Inflammatory macrophage (primary cell): Measurements from ENCODE around the gene GBX2.

Experiments used
- DNase-seq, 2 donors: peaks; one replicate each; pipeline ENCODE4 v3.0.0-alpha.2; 2020 to 2022
- total RNA-seq, 18 experiments: gene quantifications; one replicate each; lab custom pipeline; 2026; ENCODE audit warnings: mixed read lengths in 6 of 18, inconsistent platforms in 2 of 18; lab: John Stamatoyannopoulos, UW

GBX2 gene
- total RNA-seq = 0 to 0.07 (median 0) reads per million in 18 experiments

DNA sequence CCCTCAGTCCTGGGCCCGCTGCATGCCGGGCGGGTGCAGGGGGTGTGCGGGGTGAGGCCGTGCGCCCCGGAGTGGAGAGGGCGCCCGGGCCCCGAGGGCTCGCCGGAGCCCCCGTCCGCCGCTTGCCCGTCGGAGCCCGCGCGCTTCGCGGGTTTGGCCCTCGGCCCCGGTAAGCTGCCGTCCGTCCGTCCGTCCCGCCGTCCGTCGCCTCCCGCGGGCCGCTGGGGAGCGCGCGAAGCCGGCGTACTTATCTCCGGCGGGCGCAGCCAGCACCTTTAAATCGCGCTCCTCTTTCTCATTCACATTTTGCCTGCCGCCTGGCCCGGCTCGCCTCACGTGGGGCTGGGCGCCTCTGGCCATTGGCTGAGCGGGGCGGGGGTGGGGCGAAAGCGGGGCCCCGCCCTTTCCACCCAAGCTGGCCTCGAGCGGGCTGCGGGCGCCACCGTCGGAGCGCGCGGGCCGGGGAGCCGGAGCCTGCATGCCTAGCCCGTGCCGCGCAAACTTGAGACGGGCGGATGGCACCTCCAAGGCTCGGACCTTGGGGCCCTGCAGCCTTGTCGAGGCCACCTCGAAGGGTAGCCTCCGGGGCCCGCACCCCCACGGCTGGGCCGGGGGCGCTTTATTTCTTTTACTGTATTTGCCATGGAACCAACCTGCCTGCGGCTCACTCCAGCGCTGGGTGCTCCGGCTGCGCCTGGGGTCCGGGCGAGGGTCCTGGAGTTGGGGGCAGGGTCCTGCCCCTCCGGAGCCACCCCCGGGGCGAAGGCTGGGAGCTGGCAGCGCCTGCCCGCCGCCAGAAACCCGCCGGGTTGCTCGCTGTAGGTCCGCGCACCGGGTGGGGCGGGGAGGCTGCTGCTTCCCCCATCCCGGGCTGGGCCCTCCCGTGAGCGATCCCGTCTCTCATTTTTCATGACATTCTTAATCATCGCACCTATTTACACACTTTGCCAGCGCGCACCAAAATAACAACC is at the start of gene GBX2:
Gene GBX2, minus strand, starts transcription at position 277 of the 971 bp plus-strand sequence. CDS start 415 bp downstream, outside the sequence.
- no peak for DNase-seq

DNA sequence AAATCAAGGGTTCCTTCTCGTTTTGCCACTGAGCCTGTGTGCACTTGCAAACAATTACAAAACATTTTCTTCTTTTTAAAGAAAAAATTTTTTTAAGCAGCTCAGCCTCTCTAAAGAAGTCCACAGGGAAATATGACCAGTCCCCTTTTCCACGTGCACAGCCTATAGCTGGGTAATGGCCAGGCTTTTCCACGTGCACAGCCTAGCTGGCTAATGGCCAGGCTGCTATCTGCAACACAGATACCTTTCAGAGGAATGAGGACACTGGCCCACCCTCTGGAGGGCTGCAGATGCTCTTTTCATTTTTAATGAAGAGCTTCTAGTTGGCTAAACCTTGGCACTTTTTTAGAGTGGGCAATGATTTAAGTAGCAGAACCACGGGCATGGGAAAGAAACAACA is 49.7 kb upstream of the GBX2 start:
- no peak for DNase-seq

DNA sequence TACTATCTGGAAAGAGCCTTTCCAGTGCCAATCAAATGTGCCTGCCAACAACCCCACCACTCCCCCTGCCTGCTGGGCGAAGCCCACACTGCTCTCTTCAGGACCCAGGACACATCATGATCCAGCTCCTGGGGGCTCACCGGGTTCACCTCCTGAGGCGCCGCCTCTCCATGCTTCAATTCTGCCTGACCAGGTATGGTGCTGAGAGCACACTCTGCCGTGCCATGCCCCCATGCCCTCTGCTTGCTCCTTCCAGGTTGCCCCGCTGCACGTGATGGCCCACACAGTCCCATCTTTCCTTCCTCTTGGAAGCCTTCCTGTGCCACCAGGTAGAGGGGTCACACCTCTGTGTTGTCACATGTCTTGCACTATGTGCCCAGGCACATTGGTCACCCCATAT is 48.5 kb upstream of the GBX2 start:
- no peak for DNase-seq

DNA sequence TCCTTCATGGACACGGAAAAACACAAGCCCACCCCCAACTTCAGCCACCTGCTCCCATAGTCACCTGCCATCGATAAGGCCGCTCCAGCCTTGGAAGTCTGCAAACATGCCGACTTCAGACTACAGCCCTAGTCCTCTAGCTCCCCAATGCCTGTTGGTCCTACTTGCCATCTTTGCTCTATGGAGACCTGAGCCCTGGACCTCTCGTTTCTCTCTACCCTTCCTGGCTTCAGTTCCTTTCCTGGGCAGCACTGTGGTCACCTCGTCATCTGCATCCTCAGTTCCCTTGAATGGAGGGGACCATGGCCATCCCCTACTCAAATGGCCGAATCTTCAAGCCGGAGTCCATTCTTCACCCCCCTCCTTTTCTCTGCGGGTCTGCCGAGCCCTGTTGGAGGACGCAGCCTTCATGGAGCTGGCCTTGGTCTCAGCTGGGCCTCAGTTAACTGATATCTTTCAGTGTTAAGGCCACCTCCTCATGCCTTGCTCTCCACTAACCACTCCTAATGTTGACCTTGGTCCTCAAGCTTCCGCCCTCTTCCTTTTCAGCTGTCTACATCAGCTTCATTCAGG is 47.7 kb upstream of the GBX2 start:
- no peak for DNase-seq

DNA sequence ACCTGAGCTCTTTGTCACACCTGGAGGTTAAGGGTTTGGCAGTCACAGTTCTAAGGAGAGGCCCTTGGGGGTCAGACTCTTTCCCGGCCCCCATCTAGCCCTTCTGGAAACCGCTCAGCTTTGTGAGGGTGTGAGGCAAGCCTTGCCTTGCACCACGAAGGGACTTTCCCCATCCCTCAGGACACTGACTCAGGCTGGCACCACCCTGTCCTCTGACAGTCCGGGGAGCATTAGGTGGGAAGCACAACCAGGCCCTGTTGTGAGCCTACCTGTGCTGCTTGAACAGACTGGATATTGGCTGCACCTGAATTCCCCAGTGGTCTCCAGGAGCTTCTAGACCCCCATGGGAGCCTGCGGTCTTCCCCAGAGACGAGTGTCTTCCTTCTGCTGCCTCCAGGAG is 47.0 kb upstream of the GBX2 start:
- no peak for DNase-seq

DNA sequence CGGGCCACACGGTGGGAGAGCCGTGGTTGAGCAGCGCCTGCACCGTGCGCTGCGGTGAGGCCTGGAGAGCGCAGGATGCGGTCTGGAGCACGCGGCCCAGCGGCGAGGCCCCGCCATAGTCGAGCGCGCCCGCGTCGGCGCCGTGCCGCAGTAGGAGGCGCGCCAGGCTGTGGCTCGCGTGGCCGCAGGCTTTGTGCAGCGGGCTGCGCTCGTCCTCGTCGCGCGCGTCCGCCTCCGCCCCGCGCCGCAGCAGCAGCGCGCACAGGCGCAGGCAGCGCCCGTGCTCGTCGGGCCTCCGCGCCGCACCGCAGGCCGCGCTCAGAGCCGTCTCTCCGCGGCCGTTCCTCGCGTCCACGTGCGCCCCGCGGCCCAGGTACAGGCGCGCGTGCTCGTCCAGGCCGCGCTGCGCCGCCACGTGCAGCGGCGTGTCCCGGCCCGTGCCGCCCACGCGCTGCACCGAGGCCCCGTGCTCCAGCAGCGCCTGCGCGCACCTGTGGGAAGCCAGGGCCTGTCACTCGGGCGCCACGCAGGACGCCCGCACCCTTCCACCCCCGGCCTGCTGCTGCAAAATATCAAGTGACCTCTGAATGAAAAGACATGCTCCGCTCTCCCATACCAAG is 46.3 kb upstream of the GBX2 start:
- no peak for DNase-seq

DNA sequence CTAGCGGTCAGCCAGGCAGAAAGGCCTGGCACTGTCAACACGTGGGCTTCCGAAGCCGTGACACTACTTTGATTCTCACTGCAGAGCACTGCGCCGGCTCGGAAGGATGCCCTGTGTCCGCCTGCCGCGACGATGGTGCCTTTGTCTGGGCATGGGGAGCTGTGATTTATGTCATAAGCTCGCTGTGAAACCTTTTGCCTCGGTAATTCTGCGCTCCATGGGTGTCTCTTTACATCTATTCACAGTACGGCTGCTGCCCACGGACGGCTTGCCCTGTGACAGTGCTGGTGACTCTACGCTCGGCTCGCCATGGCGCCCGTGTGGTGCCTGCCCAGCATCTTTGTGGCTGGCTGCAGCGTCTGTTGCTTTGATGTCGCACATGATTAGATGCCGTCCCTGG is 43.1 kb upstream of the GBX2 start:
- DNase-seq = no peak

DNA sequence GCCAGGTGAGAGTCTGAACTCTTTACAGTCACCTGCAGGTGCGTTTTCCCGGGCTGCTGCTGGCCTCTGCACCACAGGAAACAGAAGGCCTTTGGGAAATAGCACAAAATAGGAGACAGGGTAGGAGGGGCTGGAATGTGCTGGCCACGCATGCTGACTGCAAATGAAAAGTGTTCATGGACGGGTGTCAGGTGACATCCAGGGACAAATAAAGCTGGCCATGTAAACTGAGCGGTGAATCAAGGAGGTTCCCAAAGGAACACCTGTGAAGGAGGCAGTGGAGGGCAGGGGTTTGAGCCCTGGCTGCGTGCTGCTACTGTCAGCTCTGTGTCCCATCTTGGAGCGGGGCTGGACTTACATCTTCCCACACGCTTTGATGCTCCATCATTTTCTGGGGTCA is 42.4 kb upstream of the GBX2 start:
- DNase-seq = no peak

DNA sequence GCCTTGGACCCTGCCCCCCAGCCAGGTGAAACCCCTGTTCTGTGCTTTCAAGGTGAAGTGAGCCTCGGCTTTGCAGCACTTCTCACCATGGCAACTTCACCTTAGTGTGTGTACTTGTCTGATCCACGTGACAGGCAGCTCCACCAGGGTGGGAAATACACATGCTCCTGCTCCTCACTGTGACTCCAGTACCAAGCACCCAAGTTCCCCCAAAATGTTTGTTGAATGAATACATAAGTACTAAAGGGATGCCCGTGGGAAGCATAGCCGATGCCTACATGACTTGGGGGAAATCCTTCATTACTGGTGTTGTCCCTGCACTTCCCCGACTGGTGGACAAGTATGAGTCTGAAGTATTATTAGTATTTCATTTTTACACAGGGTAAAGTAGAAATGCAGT is 41.8 kb upstream of the GBX2 start:
- no peak for DNase-seq

DNA sequence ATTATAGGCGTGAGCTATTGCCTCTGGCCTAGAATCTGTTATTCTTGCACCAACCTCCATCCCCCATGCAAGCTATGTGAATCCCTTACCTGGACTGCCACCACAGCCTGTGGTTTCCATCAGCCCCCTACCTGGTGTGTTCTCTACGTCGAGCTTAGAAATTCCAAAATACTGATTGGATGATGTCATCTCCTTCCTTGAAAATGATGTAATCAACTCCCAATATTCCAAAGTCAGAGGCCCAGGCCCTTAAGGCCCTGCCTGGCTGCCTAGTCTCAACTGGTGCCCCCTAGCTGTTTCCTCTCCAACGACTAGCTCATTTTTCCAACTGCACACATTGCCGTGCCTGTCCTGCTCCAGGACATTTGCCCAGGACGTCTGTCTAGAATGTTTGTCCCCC is 41.3 kb upstream of the GBX2 start:
- DNase-seq = no peak

DNA sequence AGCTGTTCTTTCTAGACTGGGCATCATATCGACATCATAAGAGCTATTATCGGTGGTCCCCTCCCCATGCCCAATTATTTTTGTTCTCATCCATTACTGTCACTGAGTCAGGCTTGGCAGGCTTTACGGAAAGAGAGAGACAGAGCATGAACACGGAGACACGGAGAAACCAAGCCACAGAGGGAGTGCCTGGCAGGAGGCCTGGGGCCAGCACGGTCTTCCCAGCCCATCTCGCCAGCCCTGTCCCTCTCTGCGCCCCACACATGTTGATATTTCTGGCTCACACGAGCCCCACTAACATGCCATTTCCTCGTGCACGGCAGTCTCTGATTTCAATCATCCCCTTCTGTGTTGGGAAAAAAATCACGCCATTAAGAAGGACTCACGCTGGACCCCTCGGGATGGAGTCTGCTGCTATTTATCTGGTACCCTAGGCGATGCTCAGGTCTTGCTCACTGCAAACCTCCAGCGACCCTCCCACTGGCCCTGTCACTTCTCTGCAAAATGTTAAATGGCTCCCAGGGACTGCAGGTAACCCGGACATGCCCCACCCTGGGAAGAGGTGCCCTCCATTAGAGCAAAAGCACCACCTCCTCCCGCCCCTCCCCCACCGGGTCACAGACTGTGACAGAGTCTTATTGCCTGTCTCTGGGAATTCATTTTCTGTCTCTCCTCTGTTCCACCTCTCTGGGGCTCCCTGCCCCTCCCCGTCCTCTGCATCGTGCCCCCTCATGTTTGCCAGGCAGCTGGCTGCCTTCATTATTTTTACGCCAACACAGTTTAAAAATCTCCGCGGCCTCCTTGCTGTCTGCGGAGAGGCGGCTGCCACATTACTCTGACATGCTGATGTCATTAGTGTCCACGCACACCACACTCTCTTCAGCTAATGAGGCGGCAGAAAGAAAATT is 40.1 kb upstream of the GBX2 start:
- DNase-seq = no peak

DNA sequence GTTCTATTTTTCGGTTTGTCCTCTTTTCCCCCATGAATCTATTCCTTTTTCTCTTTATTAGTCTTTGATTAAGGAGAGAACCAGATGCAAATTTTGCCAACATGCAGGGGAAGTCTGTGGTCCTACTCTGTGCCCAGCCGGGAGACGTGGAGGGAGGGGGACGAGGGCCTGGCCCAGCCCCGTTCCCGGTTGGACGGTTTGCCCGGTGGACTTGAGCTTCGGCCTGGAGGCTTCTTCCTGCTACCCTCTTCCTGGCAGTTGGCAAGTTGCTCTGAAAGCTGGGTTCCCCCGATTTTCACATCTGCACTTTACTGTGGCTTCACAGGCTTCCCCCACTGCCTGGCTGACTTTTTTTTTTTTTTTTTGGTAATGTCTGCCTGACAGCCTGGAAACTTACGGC is 39.3 kb upstream of the GBX2 start:
- no peak for DNase-seq

DNA sequence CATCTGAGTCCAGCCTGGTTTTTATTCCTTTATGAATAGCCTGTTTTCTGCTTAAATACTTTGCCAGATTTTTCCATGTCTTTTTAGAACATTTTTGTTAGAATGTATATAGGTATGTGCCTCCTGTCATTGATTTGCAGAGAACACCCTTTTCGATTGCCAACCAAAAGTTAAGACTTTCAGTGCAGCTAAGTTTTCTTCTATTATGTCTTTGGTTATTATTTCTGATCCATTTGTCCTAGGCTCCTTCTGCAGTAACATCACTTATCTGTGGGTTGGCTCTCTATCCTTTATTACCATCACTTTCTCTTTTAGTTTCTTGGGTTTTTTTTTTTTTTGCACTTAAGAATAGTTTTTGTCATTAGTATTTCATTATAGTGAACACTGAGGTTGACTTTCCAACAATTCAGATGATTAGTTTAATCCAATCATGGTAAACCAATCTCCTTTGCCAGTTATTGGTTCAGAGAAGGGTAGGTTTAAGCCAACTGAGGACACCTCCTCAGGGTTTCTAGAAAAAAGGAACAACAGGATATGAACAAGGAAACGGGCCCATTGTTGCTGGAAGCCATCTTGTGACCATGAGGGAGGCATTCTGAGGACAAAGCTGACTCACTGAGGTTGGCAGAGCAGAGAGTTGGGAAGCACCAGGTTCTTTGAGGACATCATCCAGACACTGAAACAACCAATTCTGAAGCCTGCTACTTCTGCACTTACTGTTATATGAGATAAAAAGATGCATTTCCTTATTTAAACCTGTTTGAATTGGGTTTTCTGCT is 37.9 kb upstream of the GBX2 start:
- DNase-seq = no peak

DNA sequence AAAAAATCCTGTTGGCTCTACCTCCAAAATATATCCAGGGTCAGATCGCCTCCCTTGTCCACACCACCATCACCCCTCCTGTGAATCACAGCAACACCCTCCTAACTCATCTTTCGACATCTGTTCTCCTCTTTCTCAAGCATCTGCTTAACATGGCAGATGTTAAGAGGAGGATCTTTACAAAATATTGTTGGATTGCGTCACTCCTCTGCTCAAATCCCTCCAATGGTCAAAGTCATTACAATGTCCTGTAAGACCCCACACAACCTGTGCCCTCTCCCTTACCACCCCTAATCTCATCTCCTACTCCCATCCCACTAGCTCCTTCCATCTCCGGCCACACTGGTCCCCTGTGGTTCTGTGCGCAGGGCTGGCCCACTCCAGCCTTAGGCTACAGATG is 36.8 kb upstream of the GBX2 start:
- DNase-seq = no peak

DNA sequence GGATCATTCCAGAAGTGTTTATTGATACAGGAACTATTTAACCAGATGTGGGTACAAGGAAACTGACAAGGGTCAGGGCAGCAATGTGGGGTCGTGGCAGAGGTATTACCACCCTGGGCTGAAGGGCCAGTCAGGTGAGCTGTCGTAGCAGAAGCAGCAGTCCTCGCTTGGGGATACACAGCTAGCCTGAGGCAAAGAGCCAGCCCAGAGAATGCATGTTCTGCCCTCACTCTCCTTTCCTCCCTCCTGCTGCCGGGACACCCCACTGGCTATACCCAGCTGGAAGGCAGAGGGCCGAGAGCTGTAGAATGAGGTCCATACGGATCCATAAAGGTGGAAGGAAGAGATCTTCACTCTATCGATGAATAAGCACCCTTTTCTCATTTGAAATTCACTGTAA is 32.2 kb upstream of the GBX2 start:
- DNase-seq = no peak

DNA sequence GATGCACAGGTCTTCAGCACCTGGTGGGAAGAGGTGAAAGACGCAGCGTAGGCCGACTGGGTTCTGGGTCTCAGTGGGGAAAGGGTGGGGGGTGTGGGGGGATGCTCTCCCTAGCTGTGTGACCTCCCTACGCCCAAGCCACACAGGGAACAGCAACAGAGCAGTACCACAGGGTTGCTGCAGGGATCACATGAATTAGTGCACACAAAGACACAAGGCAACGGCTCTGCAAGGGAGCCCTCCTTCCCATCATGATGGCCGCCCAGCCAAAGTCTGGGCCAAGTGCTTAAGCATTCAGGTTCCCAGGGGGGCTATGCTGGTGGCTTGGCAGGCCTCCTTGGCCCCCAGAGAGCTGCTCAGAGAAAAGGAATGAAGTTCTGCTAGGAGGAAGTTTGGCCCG is 28.2 kb upstream of the GBX2 start:
- DNase-seq = no peak

DNA sequence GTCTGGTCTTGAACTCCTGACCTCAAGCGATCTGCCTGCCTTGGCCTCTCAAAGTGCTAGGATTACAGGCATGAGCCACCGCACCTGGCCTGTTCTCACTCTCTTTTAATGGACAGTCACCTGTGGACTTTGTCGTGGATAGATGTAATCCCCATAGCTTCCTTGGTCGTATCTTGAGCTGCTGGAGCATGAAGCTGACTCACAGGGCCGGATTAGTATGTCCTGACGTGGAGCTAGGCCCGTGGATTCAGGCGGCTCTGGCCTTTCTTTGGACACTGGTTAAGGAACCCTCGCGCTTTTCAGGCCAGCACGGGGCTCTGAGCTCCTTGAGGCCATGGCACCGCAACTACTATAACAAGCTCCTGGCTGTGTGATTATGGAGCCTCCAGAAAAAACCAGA is 27.5 kb upstream of the GBX2 start:
- DNase-seq = no peak

DNA sequence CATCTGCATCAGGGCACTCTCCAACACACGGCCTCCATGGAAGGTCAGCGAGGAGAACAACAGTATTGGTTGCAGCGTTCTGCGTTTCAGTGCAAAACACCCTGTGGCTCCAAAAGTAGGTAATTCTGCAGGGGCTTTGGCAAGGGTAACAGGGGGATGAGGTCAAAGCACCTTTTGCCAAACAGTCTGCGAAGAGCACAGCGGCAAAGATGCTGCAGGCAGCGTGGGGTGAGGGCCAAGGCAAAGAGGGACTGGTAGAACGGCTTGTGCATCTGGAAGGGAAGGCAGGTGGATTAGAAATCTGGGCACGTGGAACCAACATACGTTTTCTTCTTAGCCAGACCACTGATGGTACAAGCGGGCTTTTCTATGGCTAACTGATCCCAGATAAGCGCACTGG is 26.6 kb upstream of the GBX2 start:
- DNase-seq = no peak

DNA sequence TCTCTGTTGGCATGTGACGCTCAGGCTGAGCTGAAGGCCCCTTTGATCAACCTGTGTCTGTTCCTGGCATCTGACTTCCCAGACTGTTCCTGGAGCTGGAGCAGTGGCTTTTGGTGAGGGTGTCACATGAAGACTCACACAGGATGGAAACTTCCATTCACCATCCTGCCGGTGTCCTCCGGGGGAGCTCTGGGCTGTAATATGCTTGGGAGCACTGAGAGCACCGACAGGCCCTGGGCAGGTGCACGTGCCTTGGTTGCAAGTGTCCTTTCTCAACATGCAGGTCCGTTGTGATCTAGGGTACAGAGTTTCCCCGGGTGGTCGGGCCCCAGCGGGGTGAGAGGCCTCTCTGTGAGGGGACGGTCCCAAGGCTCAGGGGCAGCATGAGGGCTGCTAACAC is 24.8 kb upstream of the GBX2 start:
- DNase-seq = no peak

DNA sequence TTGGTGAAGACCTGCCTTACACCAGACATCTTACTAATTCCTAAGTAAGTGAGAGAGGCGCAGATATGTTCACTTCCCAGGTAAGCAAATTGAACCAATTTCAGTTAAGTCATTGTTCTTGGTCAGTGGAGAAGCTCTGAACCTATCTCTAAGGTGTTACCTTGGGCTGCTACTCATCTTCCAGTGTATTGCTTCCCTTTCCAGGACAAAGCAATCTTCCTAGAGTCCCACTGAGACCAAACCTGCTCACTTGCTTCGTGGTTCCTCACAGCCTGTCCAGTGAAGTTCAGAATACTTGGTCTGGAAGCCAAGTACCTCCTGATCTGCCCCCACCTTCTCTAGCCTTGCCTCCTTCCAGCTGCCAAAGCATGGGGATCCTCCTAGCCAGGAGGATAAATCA is 22.5 kb upstream of the GBX2 start:
- DNase-seq = no peak

DNA sequence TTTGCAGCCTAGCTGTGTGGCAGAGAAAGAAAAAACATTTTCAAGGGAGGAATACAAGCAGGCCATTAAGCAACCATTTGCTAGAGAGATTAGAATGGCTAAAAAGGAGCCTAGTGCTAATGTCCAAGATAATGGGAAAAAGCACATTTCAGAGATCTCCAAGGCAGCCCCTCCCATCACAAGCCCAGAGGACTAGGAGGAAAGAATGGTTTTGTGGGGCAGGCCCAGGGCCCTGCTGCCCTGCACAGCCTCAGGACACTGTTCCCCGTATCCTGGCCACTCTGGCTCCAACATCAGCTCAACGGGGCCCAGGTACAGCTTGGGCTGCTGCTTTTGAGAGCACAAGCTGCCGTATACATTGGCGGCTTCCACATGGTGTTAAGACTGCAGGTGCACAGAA is 16.5 kb upstream of the GBX2 start:
- DNase-seq = no peak
